Mammary epithelial cell (primary cell): ENCODE data around the gene POMT2.

Experiments
- EZH2 ChIP-seq: IDR thresholded peaks from 2 replicates; pipeline ENCODE4 v1.6.1; 2012; ENCODE audit warnings: low read length, inconsistent platforms, borderline replicate concordance
- TF ChIP-seq, protein P1 (sequence below), 2 donors: IDR thresholded peaks in 1 of 2; conservative IDR thresholded peaks in 1 of 2; 2 replicates each; pipeline ENCODE4 v1.5.1; 2011 to 2012; ENCODE audit warnings: inconsistent platforms in 2 of 2, low read length in 2 of 2, mild to moderate bottlenecking in 2 of 2, control low read depth in 1 of 2, low read depth in 1 of 2; ENCODE audit not compliant: insufficient read depth in 1 of 2; ENCODE audit errors: extremely low read depth in 1 of 2

DNA sequence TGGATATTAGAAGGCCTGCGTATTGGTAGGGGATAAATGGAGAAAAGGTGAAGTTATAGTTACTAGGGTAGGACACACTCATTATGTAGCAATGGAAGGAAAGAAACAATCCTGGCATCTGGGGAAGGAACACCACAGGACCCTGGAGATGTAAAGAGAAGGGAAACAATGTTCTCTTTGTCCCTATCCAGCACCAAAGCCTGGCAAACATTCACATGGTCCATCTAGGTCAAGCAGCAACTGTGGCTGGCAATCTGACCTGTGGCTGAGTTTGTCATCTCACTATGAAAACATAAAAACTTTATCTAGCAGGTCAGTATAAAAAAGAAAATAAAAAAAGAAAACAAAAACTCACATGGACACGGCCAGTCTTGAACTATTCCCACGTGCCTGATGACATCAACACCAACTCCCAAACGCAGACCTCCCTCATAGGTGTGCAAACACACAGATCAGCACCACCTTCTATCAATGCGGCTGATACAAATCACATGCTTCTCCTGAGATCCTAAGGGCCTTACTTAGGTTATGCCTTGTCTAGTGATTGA lies 2.6 kb downstream of the POMT2 start:
- TF ChIP-seq, protein P1, sequence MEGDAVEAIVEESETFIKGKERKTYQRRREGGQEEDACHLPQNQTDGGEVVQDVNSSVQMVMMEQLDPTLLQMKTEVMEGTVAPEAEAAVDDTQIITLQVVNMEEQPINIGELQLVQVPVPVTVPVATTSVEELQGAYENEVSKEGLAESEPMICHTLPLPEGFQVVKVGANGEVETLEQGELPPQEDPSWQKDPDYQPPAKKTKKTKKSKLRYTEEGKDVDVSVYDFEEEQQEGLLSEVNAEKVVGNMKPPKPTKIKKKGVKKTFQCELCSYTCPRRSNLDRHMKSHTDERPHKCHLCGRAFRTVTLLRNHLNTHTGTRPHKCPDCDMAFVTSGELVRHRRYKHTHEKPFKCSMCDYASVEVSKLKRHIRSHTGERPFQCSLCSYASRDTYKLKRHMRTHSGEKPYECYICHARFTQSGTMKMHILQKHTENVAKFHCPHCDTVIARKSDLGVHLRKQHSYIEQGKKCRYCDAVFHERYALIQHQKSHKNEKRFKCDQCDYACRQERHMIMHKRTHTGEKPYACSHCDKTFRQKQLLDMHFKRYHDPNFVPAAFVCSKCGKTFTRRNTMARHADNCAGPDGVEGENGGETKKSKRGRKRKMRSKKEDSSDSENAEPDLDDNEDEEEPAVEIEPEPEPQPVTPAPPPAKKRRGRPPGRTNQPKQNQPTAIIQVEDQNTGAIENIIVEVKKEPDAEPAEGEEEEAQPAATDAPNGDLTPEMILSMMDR (conservative IDR thresholded peaks at IDR 0.05 in 1 of 2, IDR thresholded peaks at IDR 0.05 in 1 of 2; ENCODE audit: extremely low read depth in 1 of 2, insufficient read depth in 1 of 2, low read depth in 1 of 2, low read length in 2 of 2), result no peak
- no peak for TF ChIP-seq EZH2
